GM19324 (cell line): ENCODE data around the gene BTBD7.

Experiments
- ATAC-seq: cut with Tn5 transposase; IDR thresholded peaks from one replicate; pipeline ENCODE4 v1.9.1; 2021; ENCODE audit warnings: mild to moderate bottlenecking, moderate library complexity; ENCODE audit not compliant: unreplicated experiment, low FRiP score

The BTBD7 gene

DNA sequence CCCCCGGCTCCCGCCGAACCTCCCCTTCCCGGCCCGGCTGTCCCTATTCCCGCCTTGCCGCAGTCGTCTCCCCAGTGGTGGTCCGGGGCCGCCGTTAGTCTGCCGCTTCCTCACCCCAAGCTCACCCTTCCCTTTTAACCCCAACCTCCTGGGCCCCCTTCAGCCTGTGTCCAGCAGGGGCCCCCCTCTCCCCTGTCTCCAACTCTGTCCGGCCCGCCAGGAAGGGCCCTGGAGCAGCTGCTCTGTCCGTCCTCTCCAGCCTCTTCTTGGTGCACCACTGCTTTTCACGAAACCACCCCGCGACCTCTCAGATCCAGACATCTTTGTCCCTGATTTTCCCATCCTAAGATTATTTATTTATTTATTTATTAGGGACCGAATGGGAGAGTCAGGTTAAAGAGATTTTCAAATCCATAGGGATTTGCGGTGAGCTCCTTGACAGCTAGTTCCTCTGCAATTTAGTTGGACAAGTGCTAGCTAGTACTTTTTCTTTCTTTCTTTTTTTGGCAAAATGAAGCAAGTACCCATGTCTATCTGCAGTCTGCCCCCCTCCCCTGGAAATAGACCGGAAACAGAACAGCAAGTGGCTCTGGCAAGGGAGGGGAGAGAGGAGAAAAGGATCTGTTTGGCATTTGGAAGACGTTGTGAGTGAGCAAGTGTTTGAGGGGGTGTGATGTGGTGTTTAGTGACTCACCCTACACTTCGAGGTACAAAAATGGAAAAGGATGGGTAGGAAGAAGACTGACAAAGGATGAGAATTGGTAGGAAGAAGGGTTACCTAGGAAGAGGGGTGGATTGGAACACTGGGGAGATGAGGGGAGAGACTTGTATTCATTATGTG is 125.1 kb downstream of the BTBD7 start:
- ATAC-seq: peak; percentile 37

DNA sequence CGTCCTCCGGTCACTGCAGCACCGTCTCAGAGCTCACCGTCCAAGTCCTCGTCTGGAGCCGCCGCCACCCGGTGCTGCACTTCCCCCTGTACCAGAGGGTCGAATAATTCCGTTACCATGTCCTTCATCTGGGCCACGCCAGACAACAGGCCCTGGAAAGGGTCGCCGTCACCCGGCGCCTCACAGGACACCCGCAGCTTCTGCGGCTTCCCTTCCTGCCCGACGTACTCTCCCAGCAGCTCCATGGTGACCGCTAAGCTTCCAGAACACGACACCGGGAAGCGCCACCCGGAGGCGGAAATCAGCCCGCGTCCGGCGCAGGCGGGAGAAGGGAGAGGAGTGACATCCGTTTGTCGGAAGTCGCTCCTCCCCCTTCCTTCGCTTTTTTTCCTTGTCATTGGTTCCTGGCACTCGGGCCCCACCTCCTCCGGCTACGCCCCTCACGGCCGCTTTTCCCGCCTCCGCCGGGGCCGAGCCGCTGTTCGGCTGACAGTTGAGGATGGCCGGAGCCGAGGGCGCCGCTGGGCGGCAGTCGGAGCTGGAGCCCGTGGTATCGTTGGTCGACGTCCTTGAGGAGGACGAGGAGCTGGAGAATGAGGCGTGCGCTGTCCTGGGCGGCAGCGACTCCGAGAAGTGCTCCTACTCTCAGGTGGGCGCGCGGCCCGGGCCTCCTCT is 125.9 kb downstream of the BTBD7 start, which contains the start of the genes GON7 and UBR7:
TSS of gene GON7 (minus strand) at position 273 of the 675 bp plus-strand sequence. CDS start at position 245, 28 bp downstream.
TSS of gene UBR7 (plus strand) at position 464 of the 675 bp plus-strand sequence. CDS start at position 500, 36 bp downstream.
- peak; percentile 91 for ATAC-seq

- no peak for ATAC-seq
These were observed 131.6 kb downstream of the BTBD7 start for GRCh38 chr14:93201155-93201704.

GRCh38 chr14:93200553-93200952 is 132.3 kb downstream of the BTBD7 start:
- no peak for ATAC-seq

GRCh38 chr14:93199031-93199430 is 133.8 kb downstream of the BTBD7 start:
- ATAC-seq: no peak

- no peak for ATAC-seq
These were observed 137.4 kb downstream of the BTBD7 start for GRCh38 chr14:93195316-93195999.
